Prostate gland (tissue), 2 donors: ENCODE data around the gene DEPDC1. TPM values are rescaled to one million over a fixed set of nuclear protein-coding genes. Genes with fewer than 3 reads are reported as not detected.

ENCODE experiments used
- DNase-seq: peaks from one replicate; pipeline ENCODE4 v3.0.0-alpha.2; 2019; ENCODE audit warnings: low spot score
- H3K27ac ChIP-seq, 2 donors: fragments of 200-600 bp; sonication (generic); 2 replicates each; pipeline ENCODE4 v1.5.1; 2017 to 2019
- H3K27me3 ChIP-seq: fragments of 200-600 bp; sonication (generic); replicated peaks from 2 replicates; pipeline ENCODE4 v1.5.1; 2019; ENCODE audit not compliant: insufficient read depth
- H3K36me3 ChIP-seq, 2 donors: fragments of 200-600 bp; sonication (generic); 1 replicate in 1 of 2; 2 replicates in 1 of 2; pipeline versions ENCODE4 v1.5.1 to v1.8.1; 2017 to 2019
- H3K4me1 ChIP-seq: fragments of 200-600 bp; sonication (generic); replicated peaks from 2 replicates; pipeline ENCODE4 v1.5.1; 2019
- H3K4me3 ChIP-seq, 2 donors: fragments of 200-600 bp; sonication (generic); 2 replicates each; pipeline ENCODE4 v1.5.1; 2017 to 2019
- H3K9me3 ChIP-seq: fragments of 200-600 bp; sonication (generic); 2 replicates; pipeline ENCODE4 v1.5.1; 2017
- CTCF ChIP-seq, 4 experiments: fragments of 200-600 bp in 2 of 4; fragments of 450-650 bp in 2 of 4; sonication (generic) in 2 of 4; IDR thresholded peaks; 1 replicate in 3 of 4; 2 replicates in 1 of 4; pipeline ENCODE4 v1.5.1; 2016 to 2019; ENCODE audit warnings: antibody characterized with exemption in 4 of 4, mild to moderate bottlenecking in 2 of 4, moderate library complexity in 2 of 4
- POLR2A ChIP-seq: fragments of 450-650 bp; IDR thresholded peaks from one replicate; pipeline ENCODE4 v1.6.1; 2016; ENCODE audit warnings: antibody characterized with exemption, mild to moderate bottlenecking
- POLR2AphosphoS5 ChIP-seq: sonication (generic); formaldehyde crosslinking; IDR thresholded peaks from one replicate; pipeline ENCODE4 v1.6.1; 2017; ENCODE audit warnings: antibody characterized with exemption
- WGBS: methylation state at CpG from one replicate; pipeline ENCODE4 v1.1.5; 2018; 5-methylcytosine and 5-hydroxymethylcytosine counted together
- intact Hi-C: fragments of 100-400 bp; cut with DNase I; formaldehyde crosslinking; loops from one replicate; pipeline ENCODE4 v1.14.2; 2022
- total RNA-seq, 2 donors: library from RNA; depleted of rRNA; stranded (reverse); fragments of >200 nt; gene quantifications; one replicate each; pipeline ENCODE4 v1.1.0, GENCODE V29; 2016

DEPDC1 gene
- total RNA-seq, 2 donors from 2014 or later, result 0.46 to 3.0 TPM

DNA sequence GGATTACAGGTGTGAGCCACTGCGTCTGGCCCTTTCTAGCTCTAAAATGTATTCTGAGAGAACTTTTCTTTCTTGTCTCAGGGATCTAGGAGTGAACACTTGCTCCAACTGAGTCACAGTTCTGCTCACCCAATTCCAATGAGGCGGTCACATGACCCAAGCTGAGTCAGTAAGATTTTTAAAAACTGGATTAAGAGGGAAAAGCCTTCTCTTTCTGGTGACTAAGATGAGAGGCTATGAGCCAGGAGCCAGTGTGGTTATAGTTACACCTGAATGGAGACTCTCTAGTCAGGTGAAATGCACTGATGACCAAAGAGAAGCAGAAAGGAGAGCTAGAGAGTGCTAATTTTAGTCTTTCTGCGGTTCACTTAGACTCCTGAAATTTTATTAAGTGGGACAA, 9.5 kb upstream of the DEPDC1 start:
- Histone ChIP-seq H3K36me3 (no peaks in the 10 kb centered on the region), H3K27me3 (no peaks in the 10 kb centered on the region), H3K9me3 (no peaks in the 10 kb centered on the region), H3K4me1 (no peaks in the 10 kb centered on the region), H3K4me3 (no peak overlapping the region), H3K27ac (no peak overlapping the region)
- no peak for TF ChIP-seq CTCF (IDR thresholded peaks at IDR 0.05)
- no peak for TF ChIP-seq POLR2AphosphoS5
- TF ChIP-seq POLR2A, result no peak
- intact Hi-C loops, result no loop called here
- no peak for DNase-seq
- WGBS, result 89% methylated on average over 3 of the region's 3 CpGs

DNA sequence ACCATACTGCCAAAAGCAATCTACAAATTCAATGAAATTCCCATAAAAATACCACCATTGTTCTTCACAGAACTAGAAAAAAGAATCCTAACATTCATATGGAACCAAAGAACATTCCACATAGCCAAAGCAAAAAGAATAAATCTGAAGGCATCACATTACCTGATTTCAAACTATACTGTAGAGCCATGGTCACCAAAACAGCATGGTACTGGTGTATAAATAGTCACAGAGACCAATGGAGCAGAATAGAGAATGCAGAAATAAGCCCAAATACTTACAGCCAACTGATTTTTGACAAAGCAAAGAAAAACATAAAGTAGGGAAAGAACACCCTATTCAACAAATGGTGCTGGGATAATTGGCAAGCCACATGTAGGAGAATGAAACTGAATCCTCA, 6.2 kb upstream of the DEPDC1 start:
- Histone ChIP-seq H3K27ac (no peak overlapping the region), H3K4me1 (no peaks in the 10 kb centered on the region), H3K9me3 (no peaks in the 10 kb centered on the region), H3K27me3 (no peaks in the 10 kb centered on the region), H3K36me3 (no peaks in the 10 kb centered on the region), H3K4me3 (no peak overlapping the region)
- intact Hi-C loops, result no loop called here
- TF ChIP-seq POLR2AphosphoS5 (no peak), CTCF (IDR thresholded peaks at IDR 0.05) (no peak), POLR2A (no peak)
- no peak for DNase-seq

GRCh38 chr1:68497358-68497698, 446 bp upstream of the DEPDC1 start:
- Histone ChIP-seq H3K4me1 (no peaks in the 10 kb centered on the region), H3K36me3 (no peaks in the 10 kb centered on the region), H3K27ac (peak overlapping the region; percentile 22 to 28), H3K27me3 (no peaks in the 10 kb centered on the region), H3K9me3 (no peaks in the 10 kb centered on the region), H3K4me3 (peak overlapping the region; percentile 47 to 52)
- no peak for DNase-seq
- intact Hi-C loops, result no loop called here
- no peak for TF ChIP-seq CTCF (IDR thresholded peaks at IDR 0.05)
- TF ChIP-seq POLR2AphosphoS5, result no peak
- TF ChIP-seq POLR2A, result no peak
- WGBS, result 10% methylated on average over 3 of the region's 3 CpGs

- no peaks in the 10 kb centered on the region for H3K36me3 ChIP-seq
- no peak overlapping the region for H3K27ac ChIP-seq
- no peaks in the 10 kb centered on the region for H3K9me3 ChIP-seq
- 11% methylated on average over 21 of the region's 21 CpGs for WGBS
- no peaks in the 10 kb centered on the region for H3K27me3 ChIP-seq
- no peak for DNase-seq
- H3K4me3 ChIP-seq, result peak overlapping the region; percentile 47 to 52
- intact Hi-C loops, result no loop called here
- TF ChIP-seq POLR2AphosphoS5 (no peak), CTCF (IDR thresholded peaks at IDR 0.05) (no peak), POLR2A (no peak)
- no peaks in the 10 kb centered on the region for H3K4me1 ChIP-seq
These were observed 758 bp downstream of the DEPDC1 start for GRCh38 chr1:68495968-68496679.

- Histone ChIP-seq H3K27ac (no peak overlapping the region), H3K4me1 (no peaks in the 10 kb centered on the region), H3K27me3 (no peaks in the 10 kb centered on the region), H3K9me3 (no peaks in the 10 kb centered on the region), H3K4me3 (no peak overlapping the region), H3K36me3 (no peaks in the 10 kb centered on the region)
- intact Hi-C loops, result no loop called here
- DNase-seq, result no peak
- TF ChIP-seq CTCF (IDR thresholded peaks at IDR 0.05) (no peak), POLR2AphosphoS5 (no peak), POLR2A (no peak)
- 52% methylated on average over 3 of the region's 3 CpGs for WGBS
These were observed 1.4 kb downstream of the DEPDC1 start for GRCh38 chr1:68495532-68495931.
